Smooth muscle cell (in vitro differentiated cells): ENCODE measurements around the gene FBXO8. TPM values are rescaled to one million over a fixed set of nuclear protein-coding genes. Genes with fewer than 3 reads are reported as not detected.
"Not testable (repeated sequence)": the region's sequence is repeated elsewhere in the genome, so short reads cannot be mapped to it uniquely, and the experiment has no call there.

Experiments used
- DNase-seq: peaks from one replicate; lab custom pipeline; 2025; ENCODE audit not compliant: unreplicated experiment; lab: John Stamatoyannopoulos, UW
- H2AFZ ChIP-seq: fragments of 200-600 bp; sonication (generic); 2 replicates; pipeline ENCODE4 v1.6.0; 2016; ENCODE audit warnings: antibody characterized with exemption, low read depth, mild to moderate bottlenecking
- H3F3A ChIP-seq: fragments of 200-600 bp; sonication (generic); 2 replicates; pipeline ENCODE4 v1.6.0; 2017; ENCODE audit warnings: antibody characterized with exemption, low read depth
- H3K27ac ChIP-seq: fragments of 200-600 bp; sonication (generic); 2 replicates; pipeline ENCODE4 v1.5.1; 2016; ENCODE audit warnings: low read depth, mild to moderate bottlenecking
- H3K27me3 ChIP-seq: fragments of 200-600 bp; sonication (generic); 2 replicates; pipeline ENCODE4 v1.6.1; 2016; ENCODE audit warnings: low read depth, mild to moderate bottlenecking
- H3K36me3 ChIP-seq: fragments of 200-600 bp; sonication (generic); 2 replicates; pipeline ENCODE4 v1.5.1; 2016; ENCODE audit warnings: low read depth
- H3K4me1 ChIP-seq: fragments of 200-600 bp; sonication (generic); 2 replicates; pipeline ENCODE4 v1.5.1; 2016; ENCODE audit warnings: low read depth
- H3K4me2 ChIP-seq: fragments of 200-600 bp; sonication (generic); 2 replicates; pipeline ENCODE4 v1.6.0; 2016; ENCODE audit warnings: mild to moderate bottlenecking
- H3K4me3 ChIP-seq: fragments of 200-600 bp; sonication (generic); 2 replicates; pipeline ENCODE4 v1.5.1; 2016; ENCODE audit warnings: mild to moderate bottlenecking
- H3K79me2 ChIP-seq: fragments of 200-600 bp; sonication (generic); 2 replicates; pipeline ENCODE4 v1.6.0; 2016; ENCODE audit warnings: low read depth, mild to moderate bottlenecking
- H3K9ac ChIP-seq: fragments of 200-600 bp; sonication (generic); 2 replicates; pipeline ENCODE4 v1.6.0; 2016; ENCODE audit warnings: low read depth
- H3K9me3 ChIP-seq: fragments of 200-600 bp; sonication (generic); replicated peaks from 2 replicates; pipeline ENCODE4 v1.5.1; 2016; ENCODE audit warnings: low read depth
- H4K20me1 ChIP-seq: fragments of 200-600 bp; sonication (generic); 2 replicates; pipeline ENCODE4 v1.6.0; 2016; ENCODE audit warnings: low read depth
- CTCF ChIP-seq: fragments of 200-600 bp; sonication (generic); IDR thresholded peaks from 2 replicates; pipeline ENCODE4 v1.5.1; 2017; ENCODE audit warnings: borderline replicate concordance, mild to moderate bottlenecking, antibody characterized with exemption; ENCODE audit not compliant: insufficient read depth, poor library complexity, severe bottlenecking
- WGBS: methylation state at CpG from one replicate; pipeline ENCODE4 v1.1.7; 2016; ENCODE audit warnings: low lambda C conversion rate; 5-methylcytosine and 5-hydroxymethylcytosine counted together
- polyA plus RNA-seq: library from polyadenylated mRNA; unstranded; fragments of >200 nt; fragmentation: Nextera tagmentation; extraction: Ambion mirVana; gene quantifications from 2 replicates; pipeline ENCODE4 v1.2.1, GENCODE V29; 2016
- total RNA-seq: library from RNA; depleted of rRNA; stranded (reverse); fragments of >200 nt; gene quantifications from 2 replicates; pipeline ENCODE4 v1.2.3, GENCODE V29; 2014

The FBXO8 gene
- total and polyA plus RNA-seq, 2 experiments from 2014 or later = 34.2 to 54.3 TPM

DNA sequence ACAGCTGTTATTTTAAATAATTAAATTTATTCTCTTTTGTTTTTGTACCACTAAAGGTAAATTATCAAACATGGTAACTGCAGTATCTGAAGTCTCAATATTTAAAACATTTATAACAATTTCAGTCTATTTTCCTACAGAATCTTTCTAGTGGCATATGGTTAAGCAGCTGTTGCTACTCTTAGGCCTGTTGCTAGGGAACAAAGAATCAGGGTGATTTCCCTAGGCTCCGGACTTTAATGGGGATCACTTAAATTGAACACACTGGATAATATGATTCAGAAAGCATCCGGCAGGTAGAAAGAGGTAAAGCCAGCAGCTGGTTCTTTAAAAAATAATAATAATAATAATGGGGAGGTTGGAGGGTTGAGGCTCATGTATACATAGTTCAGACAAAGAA lies 17.6 kb downstream of the FBXO8 start:
- H4K20me1 ChIP-seq = peaks cover 4% of the 10 kb centered on the region

DNA sequence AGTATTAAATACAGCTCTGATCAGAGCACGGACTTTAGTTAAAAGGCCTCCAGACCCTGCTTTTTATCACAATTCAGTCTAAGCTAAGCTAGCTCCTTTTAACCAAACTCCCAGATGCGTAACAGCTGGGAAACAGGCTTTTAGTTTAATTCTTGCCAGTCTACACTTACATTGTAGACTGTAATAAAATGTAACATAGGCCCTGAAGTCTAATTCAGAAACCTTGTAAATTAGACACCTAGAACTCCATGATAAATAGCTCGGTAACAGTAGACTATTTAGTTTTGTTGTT lies 20.1 kb downstream of the FBXO8 start:
- Histone ChIP-seq H3K9me3 (no peaks in the 10 kb centered on the region), H3K9ac (peak overlapping the region; percentile 36), H3K36me3 (no peaks in the 10 kb centered on the region), H4K20me1 (no peaks in the 10 kb centered on the region), H2AFZ (peak overlapping the region; percentile 38), H3K27ac (peak overlapping the region; percentile 65), H3K79me2 (peaks cover 95% of the 10 kb centered on the region), H3K4me3 (peak overlapping the region; percentile 42), H3K4me2 (peak overlapping the region; percentile 75), H3K4me1 (no peaks in the 10 kb centered on the region), H3F3A (no peaks in the 10 kb centered on the region), H3K27me3 (no peaks in the 10 kb centered on the region)
- no peak for DNase-seq
- WGBS = 26% methylated on average over 3 of the region's 3 CpGs
- no peak for TF ChIP-seq CTCF

More for the DNA sequence above, 17.6 kb downstream of the FBXO8 start:
- WGBS = 75% methylated on average over 2 of the region's 2 CpGs
- no peak overlapping the region for H3K9ac ChIP-seq
- H3K27ac ChIP-seq = peak overlapping the region; percentile 60
- H3K4me3 ChIP-seq = no peak overlapping the region
- no peaks in the 10 kb centered on the region for H3K27me3 ChIP-seq
- H3K36me3 ChIP-seq = no peaks in the 10 kb centered on the region
- TF ChIP-seq CTCF = no peak
- H3K4me2 ChIP-seq = peak overlapping the region; percentile 46
- H3K4me1 ChIP-seq = no peaks in the 10 kb centered on the region
- no peak overlapping the region for H2AFZ ChIP-seq
- H3F3A ChIP-seq = no peaks in the 10 kb centered on the region
- H3K79me2 ChIP-seq = peaks cover 98% of the 10 kb centered on the region
- no peaks in the 10 kb centered on the region for H3K9me3 ChIP-seq
- DNase-seq = no peak

- Histone ChIP-seq H3K4me2 (peak overlapping the region; percentile 75), H3K27me3 (no peaks in the 10 kb centered on the region), H3F3A (no peaks in the 10 kb centered on the region), H4K20me1 (no peaks in the 10 kb centered on the region), H3K9ac (peak overlapping the region; percentile 36), H3K79me2 (peaks cover 95% of the 10 kb centered on the region), H3K27ac (peak overlapping the region; percentile 65), H3K4me1 (no peaks in the 10 kb centered on the region), H3K4me3 (peak overlapping the region; percentile 42), H3K36me3 (no peaks in the 10 kb centered on the region), H3K9me3 (no peaks in the 10 kb centered on the region), H2AFZ (peak overlapping the region; percentile 38)
- no peak for TF ChIP-seq CTCF
- no peak for DNase-seq
- WGBS = 57% methylated on average over 6 of the region's 6 CpGs
Measured at GRCh38 chr4:174262624-174263444, 20.6 kb downstream of the FBXO8 start.

DNA sequence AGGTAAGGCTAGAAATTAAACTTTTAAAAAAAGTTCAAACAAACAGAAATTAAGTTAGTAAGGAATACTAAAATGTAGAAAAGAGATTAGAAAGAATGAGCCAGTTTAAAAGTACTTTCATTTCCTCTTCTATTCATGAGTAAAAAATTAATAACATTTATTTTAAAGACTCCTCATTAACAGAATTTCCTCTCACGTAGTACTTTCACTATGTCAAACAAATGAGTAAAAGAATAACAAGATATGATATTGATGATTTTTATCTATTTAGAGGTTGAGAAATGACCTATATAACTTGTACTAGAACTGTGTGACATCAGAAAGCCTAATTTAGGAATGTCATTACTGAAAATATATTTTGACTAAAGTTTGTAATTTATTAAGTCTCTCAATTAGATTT lies 22.0 kb downstream of the FBXO8 start:
- not testable (repeated sequence) for H3K9me3 ChIP-seq, H3F3A ChIP-seq, H4K20me1 ChIP-seq, H2AFZ ChIP-seq, H3K4me1 ChIP-seq, DNase-seq, H3K27me3 ChIP-seq, H3K36me3 ChIP-seq
- Histone ChIP-seq H3K9ac (peak overlapping the region; percentile 46), H3K4me2 (peak overlapping the region; percentile 75), H3K27ac (peak overlapping the region; percentile 65), H3K4me3 (peak overlapping the region; percentile 42), H3K79me2 (peaks cover 84% of the 10 kb centered on the region)
- 78% methylated on average over 1 of the region's 1 CpG for WGBS
